Neural cell (in vitro differentiated cells): ENCODE measurements around the gene IGSF3.
"Not testable (repeated sequence)": the region's sequence is repeated elsewhere in the genome, so short reads cannot be mapped to it uniquely, and the experiment has no call there.

Experiments
- POLR2AphosphoS5 ChIP-seq: IDR thresholded peaks from 2 replicates; pipeline ENCODE4 v1.6.1; 2012
- SMC3 ChIP-seq: fragments of 450-650 bp; conservative IDR thresholded peaks from 2 replicates; pipeline ENCODE4 v1.6.1; 2014; ENCODE audit warnings: antibody characterized with exemption, mild to moderate bottlenecking, moderate library complexity; ENCODE audit not compliant: poor library complexity
- TF ChIP-seq, protein P1 (sequence below): fragments of 450-650 bp; IDR thresholded peaks from 2 replicates; pipeline ENCODE4 v1.5.1; 2014; ENCODE audit warnings: antibody characterized with exemption, mild to moderate bottlenecking, moderate library complexity; ENCODE audit not compliant: poor library complexity, severe bottlenecking

DNA sequence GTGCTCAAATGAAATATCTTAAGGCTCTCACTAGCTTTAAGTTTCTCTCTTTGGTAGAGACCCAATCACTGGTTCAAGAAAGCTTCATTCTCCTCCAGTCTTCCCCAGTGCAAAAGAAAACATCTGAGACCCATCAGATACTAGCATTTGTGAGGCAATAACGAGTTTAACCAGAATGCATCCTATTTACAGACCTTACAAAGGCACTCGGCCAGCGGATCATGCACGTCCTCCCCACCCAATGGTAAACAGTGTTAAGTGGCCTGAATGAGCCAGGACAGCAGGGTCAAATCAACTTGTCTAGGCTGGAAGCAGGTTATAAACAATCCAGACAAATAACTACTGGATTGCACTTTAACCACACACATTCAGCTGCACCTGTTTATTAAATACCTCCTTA, 48.4 kb downstream of the IGSF3 start:
- TF ChIP-seq, protein P1, sequence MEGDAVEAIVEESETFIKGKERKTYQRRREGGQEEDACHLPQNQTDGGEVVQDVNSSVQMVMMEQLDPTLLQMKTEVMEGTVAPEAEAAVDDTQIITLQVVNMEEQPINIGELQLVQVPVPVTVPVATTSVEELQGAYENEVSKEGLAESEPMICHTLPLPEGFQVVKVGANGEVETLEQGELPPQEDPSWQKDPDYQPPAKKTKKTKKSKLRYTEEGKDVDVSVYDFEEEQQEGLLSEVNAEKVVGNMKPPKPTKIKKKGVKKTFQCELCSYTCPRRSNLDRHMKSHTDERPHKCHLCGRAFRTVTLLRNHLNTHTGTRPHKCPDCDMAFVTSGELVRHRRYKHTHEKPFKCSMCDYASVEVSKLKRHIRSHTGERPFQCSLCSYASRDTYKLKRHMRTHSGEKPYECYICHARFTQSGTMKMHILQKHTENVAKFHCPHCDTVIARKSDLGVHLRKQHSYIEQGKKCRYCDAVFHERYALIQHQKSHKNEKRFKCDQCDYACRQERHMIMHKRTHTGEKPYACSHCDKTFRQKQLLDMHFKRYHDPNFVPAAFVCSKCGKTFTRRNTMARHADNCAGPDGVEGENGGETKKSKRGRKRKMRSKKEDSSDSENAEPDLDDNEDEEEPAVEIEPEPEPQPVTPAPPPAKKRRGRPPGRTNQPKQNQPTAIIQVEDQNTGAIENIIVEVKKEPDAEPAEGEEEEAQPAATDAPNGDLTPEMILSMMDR, result not testable (repeated sequence)
- not testable (repeated sequence) for TF ChIP-seq POLR2AphosphoS5, SMC3
